NCI-H82 treated with DMSO at 0.1 percent for 48 hours (cell line): ENCODE results near the gene MGAT4A.
"Not testable (repeated sequence)": the region's sequence is repeated elsewhere in the genome, so short reads cannot be mapped to it uniquely, and the experiment has no call there.

Experiments
- DNase-seq: peaks from one replicate; lab custom pipeline; 2025; ENCODE audit not compliant: unreplicated experiment; lab: John Stamatoyannopoulos, UW

The MGAT4A gene

DNA sequence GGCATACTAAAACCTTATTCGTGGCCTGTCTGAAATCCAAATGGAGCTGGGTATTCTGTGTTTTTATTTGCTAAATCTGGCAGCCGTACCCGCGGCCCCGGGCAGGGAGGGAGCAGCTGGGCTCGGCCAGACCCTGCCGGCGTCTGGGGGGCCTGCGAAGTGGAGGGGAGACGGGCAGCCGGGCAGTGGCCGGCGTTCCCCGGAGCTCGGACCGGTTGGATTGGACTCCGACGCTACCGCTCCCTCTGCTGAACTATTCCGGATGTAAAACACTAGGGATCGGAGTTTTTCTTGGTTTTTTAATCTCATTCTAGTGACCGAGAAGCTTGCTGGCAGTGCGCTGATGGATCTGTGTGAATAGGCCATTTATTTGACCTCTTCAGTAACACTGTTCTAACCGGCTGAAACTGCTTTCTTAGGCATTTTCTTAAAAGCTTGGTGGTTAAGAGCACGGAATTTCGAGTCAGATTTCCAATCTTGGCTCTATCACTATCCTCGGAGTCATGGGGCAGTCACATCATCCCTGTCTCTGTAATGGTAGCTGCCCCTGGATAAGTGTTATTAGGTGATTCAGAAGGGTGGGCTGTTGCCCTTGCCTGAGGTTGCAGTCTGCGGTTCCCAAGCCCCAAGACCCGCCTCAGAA lies 121.8 kb downstream of the MGAT4A start:
- DNase-seq: no peak

DNA sequence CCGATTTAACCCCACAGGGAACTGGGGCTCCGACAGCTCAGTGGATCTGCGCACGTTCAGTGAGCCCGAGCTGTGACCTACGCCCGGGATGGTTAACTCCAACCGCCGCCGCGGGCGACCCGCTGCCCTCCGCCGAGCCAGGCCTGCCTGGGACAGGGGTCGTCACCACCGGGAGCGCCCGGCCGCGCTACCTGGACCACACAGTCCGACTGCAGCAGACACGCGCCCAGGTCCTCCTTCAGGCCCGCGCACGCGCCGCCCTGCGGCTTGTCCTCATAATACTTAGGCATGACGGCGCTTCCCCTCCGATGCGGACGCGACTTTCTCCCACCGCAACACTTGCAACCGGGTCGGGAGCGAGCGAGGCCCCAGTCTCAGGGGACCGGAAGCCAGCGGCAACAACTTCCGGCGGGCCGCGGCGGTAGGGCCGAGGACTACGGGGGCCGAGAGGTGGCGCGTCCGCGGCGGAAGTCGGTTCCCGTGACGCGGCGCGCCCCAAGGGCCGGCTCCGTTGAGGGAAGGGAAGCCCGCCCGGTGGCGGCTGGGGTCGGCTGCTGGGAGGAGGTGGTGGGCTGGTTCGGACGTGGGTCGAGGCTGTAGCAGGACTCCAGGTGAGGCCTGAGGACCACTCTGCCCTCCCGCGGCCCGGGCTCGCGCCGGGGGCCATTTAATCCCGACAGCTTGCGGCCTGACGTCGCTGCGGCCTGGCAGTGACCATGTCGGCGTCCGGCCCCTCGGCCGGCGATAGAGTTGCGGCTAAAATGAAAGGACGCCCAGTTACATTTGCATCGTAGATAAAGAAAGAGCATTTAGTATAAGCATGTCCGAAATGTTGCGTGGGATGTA lies 122.6 kb downstream of the MGAT4A start, which contains the start of the genes COA5 and UNC50:
COA5 (minus strand) TSS at position 397 of the 846 bp plus-strand sequence; CDS start at position 290, 107 bp downstream.
UNC50 (plus strand) TSS at position 474 of the 846 bp plus-strand sequence. CDS start 1,171 bp downstream, outside the sequence.
- peak; percentile 25 for DNase-seq

DNA sequence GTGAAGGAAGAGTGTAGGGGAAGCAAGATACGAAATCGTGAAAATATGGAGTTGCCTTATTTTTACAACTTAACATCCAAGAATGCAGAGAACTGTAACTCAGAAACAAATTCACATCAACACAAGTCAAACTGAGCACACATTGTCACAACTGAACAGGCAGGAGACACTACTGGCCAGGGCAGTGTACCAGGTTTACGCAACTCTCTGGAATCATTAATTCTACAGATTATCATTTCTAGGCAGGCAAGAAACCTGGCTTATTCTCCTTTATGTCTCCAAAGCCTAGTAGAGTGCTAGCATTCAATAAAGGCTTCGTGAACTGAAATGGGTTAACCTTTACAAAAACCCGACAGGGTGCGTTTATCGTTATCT lies 123.2 kb downstream of the MGAT4A start:
- DNase-seq: no peak

DNA sequence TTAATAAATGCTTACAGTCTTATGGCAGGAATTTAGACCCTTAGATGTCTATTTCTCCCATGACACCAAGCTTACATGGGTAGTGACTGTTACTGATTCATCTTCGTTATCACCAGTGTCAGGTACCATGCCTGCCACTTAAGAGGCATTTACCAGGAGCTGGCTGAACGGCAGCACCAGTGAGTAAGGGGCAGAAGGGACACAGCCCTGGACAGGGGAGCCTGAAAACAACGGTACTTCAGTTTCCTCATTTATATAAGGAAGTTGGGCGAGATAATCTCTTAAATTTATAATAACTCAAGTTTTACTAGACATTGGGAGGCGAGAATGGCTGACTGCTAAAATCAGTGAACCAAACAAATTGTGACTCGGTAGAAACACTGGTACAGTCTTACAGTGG lies 123.8 kb downstream of the MGAT4A start:
- DNase-seq: no peak

GRCh38 chr2:98606431-98606830 lies 124.5 kb downstream of the MGAT4A start:
- no peak for DNase-seq

DNA sequence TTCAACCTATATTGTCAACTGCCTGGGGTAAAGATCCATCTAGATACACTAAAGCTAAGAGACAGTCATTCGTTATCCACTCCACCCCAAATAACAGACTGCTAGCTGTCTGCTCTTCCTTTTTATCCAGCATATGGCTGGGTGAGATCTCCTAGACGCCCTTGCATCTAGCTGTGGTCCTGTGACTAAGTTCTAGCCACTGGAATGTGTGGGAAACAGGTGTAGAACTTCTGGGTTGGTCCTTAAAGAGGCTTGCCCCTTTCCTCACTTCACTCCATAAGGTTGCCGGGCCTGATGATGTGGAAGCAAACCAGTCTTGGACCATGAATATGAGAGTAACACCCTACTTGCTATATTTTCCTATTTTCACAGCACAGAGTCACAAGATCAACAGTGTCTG lies 125.9 kb downstream of the MGAT4A start:
- no peak for DNase-seq

DNA sequence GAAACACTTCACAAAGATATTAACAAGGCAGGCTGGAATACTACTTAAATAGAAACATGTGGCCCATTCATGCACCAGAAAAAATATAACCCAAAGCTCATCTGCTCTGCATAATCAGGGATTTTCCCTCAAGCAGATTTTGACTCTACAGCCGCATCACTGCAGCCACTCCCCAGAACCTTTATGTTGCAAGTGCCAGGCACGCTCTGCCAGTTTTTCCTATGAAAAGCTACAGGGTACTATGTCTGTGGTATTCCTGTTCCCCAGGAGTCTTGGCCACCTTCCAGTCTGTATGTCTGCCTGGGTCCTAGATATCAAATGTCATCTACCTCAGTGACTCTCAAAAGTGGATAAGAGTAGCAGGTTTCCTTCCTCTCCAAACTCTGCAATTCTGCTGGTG lies 126.4 kb downstream of the MGAT4A start:
- no peak for DNase-seq

DNA sequence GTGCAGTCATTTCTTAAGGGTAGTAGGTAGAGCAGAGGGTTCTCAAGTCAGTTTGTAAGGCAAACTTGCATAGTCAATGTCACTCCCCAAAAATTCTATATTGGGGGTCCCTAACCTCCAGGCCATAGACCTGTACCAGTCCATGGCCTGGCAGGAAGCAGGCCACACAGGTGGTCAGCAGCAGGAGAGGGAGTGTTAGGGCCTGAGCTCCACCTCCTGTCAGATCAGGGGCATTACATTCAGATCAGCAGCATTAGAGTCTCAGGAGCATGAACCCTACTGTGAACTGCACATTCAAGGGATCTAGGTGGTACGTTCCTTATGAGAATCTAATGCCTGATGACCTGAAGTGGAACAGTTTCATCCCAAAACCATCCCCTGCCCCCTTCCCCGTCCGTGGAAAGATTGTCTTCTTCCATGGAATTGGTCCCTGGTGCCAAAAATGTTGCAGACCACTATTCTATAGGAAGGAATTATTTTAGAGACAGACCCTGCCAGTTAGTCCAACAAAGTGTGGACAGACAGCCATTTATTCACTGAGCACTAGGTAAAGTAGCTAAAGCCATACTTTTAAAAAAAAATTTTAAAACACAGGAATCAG lies 129.3 kb downstream of the MGAT4A start:
- no peak for DNase-seq

DNA sequence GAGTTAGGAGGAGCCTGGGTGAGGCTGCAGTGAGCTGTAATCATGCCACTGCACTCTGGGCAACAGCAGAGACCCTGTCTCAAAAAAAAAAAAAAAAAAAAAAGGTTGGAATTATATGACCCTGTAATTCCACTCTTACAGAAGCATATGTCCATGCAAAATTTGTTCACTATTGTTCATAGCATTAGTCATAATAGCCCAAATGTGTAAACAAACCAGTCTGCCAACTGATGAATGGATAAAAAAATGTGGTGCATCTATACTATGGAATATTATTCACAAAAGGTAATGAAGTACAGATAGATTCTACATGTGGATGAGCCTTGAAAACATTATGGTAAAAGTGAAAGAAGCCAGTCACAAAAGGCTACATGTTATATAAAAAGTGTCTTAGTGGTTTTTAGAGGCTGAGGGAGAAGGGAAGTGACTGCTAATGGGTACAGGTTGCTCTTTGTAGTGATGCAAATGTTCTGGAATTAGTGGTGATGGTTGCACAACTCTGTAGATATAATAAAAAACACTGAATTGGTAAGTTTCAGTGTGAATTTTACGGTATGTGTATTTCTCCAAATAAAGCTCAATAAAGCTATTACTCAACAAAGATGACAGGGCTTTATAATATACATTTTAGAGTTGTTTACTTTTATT lies 132.0 kb downstream of the MGAT4A start:
- DNase-seq: no peak

GRCh38 chr2:98594665-98595064 lies 136.3 kb downstream of the MGAT4A start:
- not testable (repeated sequence) for DNase-seq

- no peak for DNase-seq
Measured at GRCh38 chr2:98592565-98592964, 138.4 kb downstream of the MGAT4A start.

GRCh38 chr2:98589489-98589888 lies 141.4 kb downstream of the MGAT4A start:
- DNase-seq: no peak

- no peak for DNase-seq
Measured at GRCh38 chr2:98588880-98589431, 142.0 kb downstream of the MGAT4A start.

DNA sequence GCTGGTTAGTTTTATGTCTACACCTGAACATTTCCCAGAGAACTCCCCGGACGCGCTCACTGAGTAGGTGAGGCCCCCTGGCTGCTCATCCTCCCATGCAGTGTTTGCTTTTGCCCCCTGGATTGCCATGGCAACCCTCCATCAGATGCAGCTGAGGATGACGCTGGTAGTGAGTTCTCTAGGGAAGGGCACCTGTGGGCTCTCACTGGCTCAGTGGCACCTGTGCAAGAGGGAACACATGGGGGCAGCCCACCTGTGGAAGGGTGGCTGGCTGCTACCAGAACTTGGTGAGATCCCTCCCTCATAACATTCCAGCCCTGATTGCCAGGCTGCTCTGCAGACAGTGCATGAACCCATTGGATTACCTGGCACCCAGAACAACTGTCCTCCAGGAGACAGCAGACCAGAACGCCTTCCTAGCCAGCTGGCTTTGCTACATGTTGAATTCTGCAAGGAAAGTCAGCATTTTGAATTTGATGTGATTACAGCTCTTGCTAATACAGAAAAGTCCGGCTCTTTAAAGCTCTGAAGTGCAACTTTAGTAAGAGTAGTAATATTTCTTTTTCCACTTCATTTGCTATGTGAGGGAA lies 144.3 kb downstream of the MGAT4A start:
- DNase-seq: no peak

GRCh38 chr2:98585386-98585785 lies 145.5 kb downstream of the MGAT4A start:
- no peak for DNase-seq

GRCh38 chr2:98583816-98584618 lies 146.9 kb downstream of the MGAT4A start:
- DNase-seq: no peak

DNA sequence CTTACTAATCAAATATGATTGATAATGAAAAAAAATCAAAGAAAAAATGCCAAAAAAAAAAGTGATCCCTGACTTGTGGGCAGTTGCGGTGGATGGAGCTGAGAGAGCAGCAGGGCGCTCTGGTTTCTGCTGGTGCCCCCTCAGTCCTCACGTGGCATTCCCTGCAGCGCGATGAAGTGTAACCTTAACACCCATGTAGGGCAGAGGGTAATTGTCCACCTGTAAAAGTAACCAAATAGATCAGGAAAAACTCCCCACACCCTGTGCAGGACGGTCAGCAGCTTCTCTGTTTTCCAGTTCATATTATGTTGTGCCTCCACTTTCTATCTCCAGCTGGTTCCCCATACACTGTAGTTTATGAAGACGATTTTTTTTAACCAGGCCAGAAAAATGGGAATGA lies 147.7 kb downstream of the MGAT4A start:
- DNase-seq: no peak

- no peak for DNase-seq
Measured at GRCh38 chr2:98582523-98582922, 148.4 kb downstream of the MGAT4A start.

DNA sequence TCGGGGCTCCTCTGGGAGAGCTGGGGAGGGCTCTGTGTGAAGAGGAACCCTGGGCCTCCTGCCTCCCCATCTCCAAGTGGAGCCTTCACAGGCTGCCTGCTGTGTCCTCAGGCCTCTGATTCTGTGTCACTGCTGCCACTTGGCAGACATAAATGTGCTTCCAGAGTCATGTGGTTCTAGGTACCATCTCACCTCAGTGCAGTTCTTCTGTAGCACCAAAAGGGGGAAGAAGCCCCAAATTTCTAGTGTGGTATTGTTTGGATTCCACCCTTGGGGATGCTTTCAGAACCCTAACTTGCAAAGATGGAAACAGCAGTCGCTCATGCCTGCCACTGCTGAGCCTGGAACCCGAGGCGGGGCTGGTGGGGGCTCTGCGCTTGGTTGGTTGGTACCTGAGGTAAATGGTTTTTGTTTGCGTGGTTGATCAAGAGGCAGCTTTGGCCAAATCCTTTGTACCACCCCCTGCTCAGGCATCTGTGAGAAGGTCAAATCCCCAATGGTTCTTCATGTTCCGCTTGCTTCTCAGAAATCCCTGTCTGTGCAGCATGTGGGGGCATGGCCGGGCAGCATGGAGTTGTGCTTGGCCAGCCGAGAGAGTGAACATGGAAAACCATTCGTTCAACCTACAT lies 150.2 kb downstream of the MGAT4A start:
- DNase-seq: no peak
